Measurements from ENCODE around the gene MYO1D. TPM values are rescaled to one million over a fixed set of nuclear protein-coding genes. Genes with fewer than 3 reads are reported as not detected.

MYO1D gene
- total RNA-seq, 1 experiment from 2014 or later = 35.7 TPM

DNA sequence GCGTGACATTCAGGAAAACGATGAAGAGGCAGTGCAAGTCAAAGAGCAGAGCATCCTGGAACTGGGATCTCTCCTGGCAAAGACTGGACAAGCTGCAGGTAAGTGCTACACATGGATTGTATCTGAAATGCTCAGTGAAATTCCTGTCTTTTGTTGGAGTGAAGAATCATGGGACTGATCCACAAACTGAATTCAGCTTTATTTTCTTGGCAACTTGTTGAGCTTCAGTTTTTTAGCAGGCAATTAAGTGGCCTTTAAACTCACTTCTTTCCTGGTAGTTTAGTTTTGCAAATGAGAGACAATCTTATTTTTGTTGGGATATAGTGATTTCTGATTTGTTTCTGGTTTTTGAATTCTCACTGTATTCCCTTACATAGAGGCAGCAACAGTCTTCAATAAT lies 430.0 kb downstream of the MYO1D start:
- DNase-seq (ENCODE audit: low read depth, low spot score) = no peak
- no peak overlapping the region for H3K4me2 ChIP-seq (ENCODE audit: low read length)
- POLR2A ChIA-PET = no interaction called here

DNA sequence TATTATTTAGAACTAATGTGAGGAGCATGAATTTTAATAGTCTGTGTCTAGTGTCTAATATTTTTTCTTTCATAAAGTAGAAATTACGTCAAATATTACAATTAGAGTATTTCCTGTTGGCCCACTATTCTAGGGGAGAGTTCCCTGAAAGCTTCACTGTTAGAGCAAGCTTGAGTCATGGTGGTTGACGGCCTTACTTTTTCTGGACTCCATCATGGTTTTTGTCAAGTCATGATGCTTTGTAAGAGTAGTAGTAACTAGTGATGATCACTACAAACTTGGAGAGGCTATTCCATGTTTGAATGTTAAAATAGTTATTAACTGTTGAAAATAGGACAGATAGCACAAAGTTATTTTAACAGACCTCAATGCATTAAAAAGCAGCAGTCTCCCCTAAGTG lies 431.0 kb downstream of the MYO1D start:
- Histone ChIP-seq H3K4me1 (ENCODE audit: control insufficient read depth in 1 of 2, insufficient read depth in 2 of 2, low read length in 2 of 2) (peaks cover 11 to 22% of the 10 kb centered on the region in 2 experiments; a peak in 3 of 4 replicates), H3K79me2 (ENCODE audit: insufficient read depth, low read length) (peaks cover 66% of the 10 kb centered on the region), H3K4me3 (replicated peaks in 1 of 2; ENCODE audit: low read depth in 1 of 2, low read length in 2 of 2) (peak overlapping the region; percentile 58 to 96), H2AFZ (ENCODE audit: low read depth, low read length, poor library complexity, severe bottlenecking) (no peak overlapping the region), H3K9me2 (ENCODE audit: insufficient read depth) (no peaks in the 10 kb centered on the region), H4K20me1 (ENCODE audit: insufficient read depth) (peaks cover 9% of the 10 kb centered on the region; the same call in 1 of the 2 replicates), H3K4me2 (ENCODE audit: low read length) (peak overlapping the region; percentile 89), H3K27ac (ENCODE audit: low read depth, low read length) (no peak overlapping the region), H3K9me3 (ENCODE audit: control insufficient read depth in 1 of 2, insufficient read depth in 1 of 2, low read depth in 1 of 2, low read length in 2 of 2) (no peaks in the 10 kb centered on the region), H3K36me3 (ENCODE audit: control insufficient read depth in 1 of 2, insufficient read depth in 2 of 2, low read length in 2 of 2) (peaks cover 30 to 33% of the 10 kb centered on the region in 2 experiments; a peak in 3 of 4 replicates), H3K27me3 (ENCODE audit: insufficient read depth, low read length) (no peaks in the 10 kb centered on the region), H3K9ac (ENCODE audit: low read length) (peak overlapping the region; percentile 93)
- no peak for DNase-seq (ENCODE audit: low read depth, low spot score)
- no peak for ATAC-seq
- ChIA-PET RAD21 (ENCODE audit: low non-redundant PET in 1 of 2, low total read pairs in 2 of 2, uncharacterized antibody in 2 of 2, unreplicated experiment in 2 of 2) (no interaction called here), POLR2A (no interaction called here), CTCF (interaction anchor here (3.9 kb wide), 1 partner anchor 16 kb away, joined by 30 read pairs; no protein-coding TSS in a partner anchor)
- no TSS peak for BruUV-seq (replicated peaks)
- intact Hi-C loops (cut with micrococcal nuclease) = no loop called here
- no peak for TF ChIP-seq FOSL1 (IDR thresholded peaks at IDR 0.05; ENCODE audit: low read depth)
- no peak for TF ChIP-seq TCF7L2 (IDR thresholded peaks at IDR 0.05; ENCODE audit: borderline replicate concordance, extremely low read depth, insufficient read depth, insufficient read length)
- no peak for TF ChIP-seq EGR1 (IDR thresholded peaks at IDR 0.05; ENCODE audit: low read depth)
- TF ChIP-seq, protein P1, sequence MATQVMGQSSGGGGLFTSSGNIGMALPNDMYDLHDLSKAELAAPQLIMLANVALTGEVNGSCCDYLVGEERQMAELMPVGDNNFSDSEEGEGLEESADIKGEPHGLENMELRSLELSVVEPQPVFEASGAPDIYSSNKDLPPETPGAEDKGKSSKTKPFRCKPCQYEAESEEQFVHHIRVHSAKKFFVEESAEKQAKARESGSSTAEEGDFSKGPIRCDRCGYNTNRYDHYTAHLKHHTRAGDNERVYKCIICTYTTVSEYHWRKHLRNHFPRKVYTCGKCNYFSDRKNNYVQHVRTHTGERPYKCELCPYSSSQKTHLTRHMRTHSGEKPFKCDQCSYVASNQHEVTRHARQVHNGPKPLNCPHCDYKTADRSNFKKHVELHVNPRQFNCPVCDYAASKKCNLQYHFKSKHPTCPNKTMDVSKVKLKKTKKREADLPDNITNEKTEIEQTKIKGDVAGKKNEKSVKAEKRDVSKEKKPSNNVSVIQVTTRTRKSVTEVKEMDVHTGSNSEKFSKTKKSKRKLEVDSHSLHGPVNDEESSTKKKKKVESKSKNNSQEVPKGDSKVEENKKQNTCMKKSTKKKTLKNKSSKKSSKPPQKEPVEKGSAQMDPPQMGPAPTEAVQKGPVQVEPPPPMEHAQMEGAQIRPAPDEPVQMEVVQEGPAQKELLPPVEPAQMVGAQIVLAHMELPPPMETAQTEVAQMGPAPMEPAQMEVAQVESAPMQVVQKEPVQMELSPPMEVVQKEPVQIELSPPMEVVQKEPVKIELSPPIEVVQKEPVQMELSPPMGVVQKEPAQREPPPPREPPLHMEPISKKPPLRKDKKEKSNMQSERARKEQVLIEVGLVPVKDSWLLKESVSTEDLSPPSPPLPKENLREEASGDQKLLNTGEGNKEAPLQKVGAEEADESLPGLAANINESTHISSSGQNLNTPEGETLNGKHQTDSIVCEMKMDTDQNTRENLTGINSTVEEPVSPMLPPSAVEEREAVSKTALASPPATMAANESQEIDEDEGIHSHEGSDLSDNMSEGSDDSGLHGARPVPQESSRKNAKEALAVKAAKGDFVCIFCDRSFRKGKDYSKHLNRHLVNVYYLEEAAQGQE (IDR thresholded peaks at IDR 0.05; ENCODE audit: low read depth) = no peak
- TF ChIP-seq EZH2 (IDR thresholded peaks at IDR 0.05) = no peak
- TF ChIP-seq, protein P2, sequence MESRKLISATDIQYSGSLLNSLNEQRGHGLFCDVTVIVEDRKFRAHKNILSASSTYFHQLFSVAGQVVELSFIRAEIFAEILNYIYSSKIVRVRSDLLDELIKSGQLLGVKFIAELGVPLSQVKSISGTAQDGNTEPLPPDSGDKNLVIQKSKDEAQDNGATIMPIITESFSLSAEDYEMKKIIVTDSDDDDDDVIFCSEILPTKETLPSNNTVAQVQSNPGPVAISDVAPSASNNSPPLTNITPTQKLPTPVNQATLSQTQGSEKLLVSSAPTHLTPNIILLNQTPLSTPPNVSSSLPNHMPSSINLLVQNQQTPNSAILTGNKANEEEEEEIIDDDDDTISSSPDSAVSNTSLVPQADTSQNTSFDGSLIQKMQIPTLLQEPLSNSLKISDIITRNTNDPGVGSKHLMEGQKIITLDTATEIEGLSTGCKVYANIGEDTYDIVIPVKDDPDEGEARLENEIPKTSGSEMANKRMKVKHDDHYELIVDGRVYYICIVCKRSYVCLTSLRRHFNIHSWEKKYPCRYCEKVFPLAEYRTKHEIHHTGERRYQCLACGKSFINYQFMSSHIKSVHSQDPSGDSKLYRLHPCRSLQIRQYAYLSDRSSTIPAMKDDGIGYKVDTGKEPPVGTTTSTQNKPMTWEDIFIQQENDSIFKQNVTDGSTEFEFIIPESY (IDR thresholded peaks at IDR 0.05; ENCODE audit: extremely low read depth, insufficient replicate concordance, low read length) = no peak
- no peak for TF ChIP-seq POLR2A (IDR thresholded peaks at IDR 0.05; ENCODE audit: borderline replicate concordance, extremely low read depth, insufficient read depth, insufficient read length)
- TF ChIP-seq CEBPB (IDR thresholded peaks at IDR 0.05; ENCODE audit: low read depth) = no peak
- no peak for TF ChIP-seq ZFX (IDR thresholded peaks at IDR 0.05)
- TF ChIP-seq JUND (IDR thresholded peaks at IDR 0.05) = no peak

More for the DNA sequence above, 430.0 kb downstream of the MYO1D start:
- Histone ChIP-seq H3K27me3 (ENCODE audit: insufficient read depth, low read length) (no peaks in the 10 kb centered on the region), H4K20me1 (ENCODE audit: insufficient read depth) (peaks cover 11% of the 10 kb centered on the region; the same call in 1 of the 2 replicates), H2AFZ (ENCODE audit: low read depth, low read length, poor library complexity, severe bottlenecking) (no peak overlapping the region), H3K9ac (ENCODE audit: low read length) (no peak overlapping the region), H3K79me2 (ENCODE audit: insufficient read depth, low read length) (peaks cover 76% of the 10 kb centered on the region), H3K36me3 (ENCODE audit: control insufficient read depth in 1 of 2, insufficient read depth in 2 of 2, low read length in 2 of 2) (peaks cover 35 to 43% of the 10 kb centered on the region in 2 experiments; a peak in 3 of 4 replicates), H3K4me1 (ENCODE audit: control insufficient read depth in 1 of 2, insufficient read depth in 2 of 2, low read length in 2 of 2) (peaks cover 11 to 22% of the 10 kb centered on the region in 2 experiments; a peak in 3 of 4 replicates), H3K4me3 (replicated peaks in 1 of 2; ENCODE audit: low read depth in 1 of 2, low read length in 2 of 2) (no peak overlapping the region), H3K27ac (ENCODE audit: low read depth, low read length) (no peak overlapping the region), H3K9me2 (ENCODE audit: insufficient read depth) (no peaks in the 10 kb centered on the region), H3K9me3 (ENCODE audit: control insufficient read depth in 1 of 2, insufficient read depth in 1 of 2, low read depth in 1 of 2, low read length in 2 of 2) (no peaks in the 10 kb centered on the region)
- RAD21 ChIA-PET (ENCODE audit: low non-redundant PET in 1 of 2, low total read pairs in 2 of 2, uncharacterized antibody in 2 of 2, unreplicated experiment in 2 of 2) = no interaction called here
- CTCF ChIA-PET = interaction anchor here (3.9 kb wide), 1 partner anchor 15 kb away, joined by 30 read pairs; no protein-coding TSS in a partner anchor
- no peak for ATAC-seq
- TF ChIP-seq TCF7L2 (IDR thresholded peaks at IDR 0.05; ENCODE audit: borderline replicate concordance, extremely low read depth, insufficient read depth, insufficient read length) (no peak), EZH2 (IDR thresholded peaks at IDR 0.05) (no peak)
- no TSS peak for BruUV-seq (replicated peaks)
- intact Hi-C loops (cut with micrococcal nuclease) = no loop called here

Data from HCT116 (cell line).